ENCODE data around the gene SMIM32.

DNA sequence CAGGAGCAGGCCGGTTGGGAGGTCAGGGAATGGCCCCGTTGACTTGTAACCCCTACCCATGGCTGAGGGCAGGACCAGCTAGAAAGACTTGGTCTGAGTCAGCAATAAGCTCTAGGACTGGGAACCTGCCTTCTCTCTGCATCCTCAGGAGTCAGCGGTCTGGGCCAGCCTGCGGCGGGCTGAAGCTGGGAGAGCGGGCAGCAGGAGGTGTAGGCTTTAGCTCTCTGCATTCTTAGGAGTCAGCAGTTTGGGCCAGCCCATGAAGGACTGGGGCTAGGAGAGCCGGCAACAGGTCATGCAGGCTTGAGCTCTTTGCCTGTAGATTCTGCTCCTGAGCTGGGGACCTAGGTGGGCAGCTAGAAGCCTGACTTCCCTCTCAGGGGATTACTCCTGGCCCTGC, 6.4 kb upstream of the SMIM32 start:
- TF ChIP-seq CTCF (conservative IDR thresholded peaks at IDR 0.05) (no peak), EZH2 (IDR thresholded peaks at IDR 0.05; ENCODE audit: low read depth) (no peak)
